ENCODE measurements around the gene HSP90AB1.

- TF ChIP-seq, protein P1, sequence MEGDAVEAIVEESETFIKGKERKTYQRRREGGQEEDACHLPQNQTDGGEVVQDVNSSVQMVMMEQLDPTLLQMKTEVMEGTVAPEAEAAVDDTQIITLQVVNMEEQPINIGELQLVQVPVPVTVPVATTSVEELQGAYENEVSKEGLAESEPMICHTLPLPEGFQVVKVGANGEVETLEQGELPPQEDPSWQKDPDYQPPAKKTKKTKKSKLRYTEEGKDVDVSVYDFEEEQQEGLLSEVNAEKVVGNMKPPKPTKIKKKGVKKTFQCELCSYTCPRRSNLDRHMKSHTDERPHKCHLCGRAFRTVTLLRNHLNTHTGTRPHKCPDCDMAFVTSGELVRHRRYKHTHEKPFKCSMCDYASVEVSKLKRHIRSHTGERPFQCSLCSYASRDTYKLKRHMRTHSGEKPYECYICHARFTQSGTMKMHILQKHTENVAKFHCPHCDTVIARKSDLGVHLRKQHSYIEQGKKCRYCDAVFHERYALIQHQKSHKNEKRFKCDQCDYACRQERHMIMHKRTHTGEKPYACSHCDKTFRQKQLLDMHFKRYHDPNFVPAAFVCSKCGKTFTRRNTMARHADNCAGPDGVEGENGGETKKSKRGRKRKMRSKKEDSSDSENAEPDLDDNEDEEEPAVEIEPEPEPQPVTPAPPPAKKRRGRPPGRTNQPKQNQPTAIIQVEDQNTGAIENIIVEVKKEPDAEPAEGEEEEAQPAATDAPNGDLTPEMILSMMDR (IDR thresholded peaks at IDR 0.05; ENCODE audit: low read depth, low read length): no peak
- no peak for TF ChIP-seq EZH2phosphoT487 (IDR thresholded peaks at IDR 0.05; ENCODE audit: low read depth)
Observed at GRCh38 chr6:44257753-44258324, 10.9 kb downstream of the HSP90AB1 start.
